Activated CD4-positive, alpha-beta T cell treated with anti-CD3 and anti-CD28 coated beads for 4 hours (primary cell): ENCODE measurements around the gene SLC35F6.
"Not testable (repeated sequence)": the region's sequence is repeated elsewhere in the genome, so short reads cannot be mapped to it uniquely, and the experiment has no call there.

Experiments
- DNase-seq, 2 donors: peaks; one replicate each; pipeline ENCODE4 v3.0.0-alpha.2; 2020

The SLC35F6 gene

GRCh38 chr2:26731714-26732113 lies 32.4 kb upstream of the SLC35F6 start:
- no peak for DNase-seq

- DNase-seq, result no peak
Observed at GRCh38 chr2:26732446-26732845, 31.6 kb upstream of the SLC35F6 start.

GRCh38 chr2:26733413-26733812 lies 30.7 kb upstream of the SLC35F6 start:
- DNase-seq, result no peak

GRCh38 chr2:26735097-26735496 lies 29.0 kb upstream of the SLC35F6 start:
- no peak for DNase-seq

- no peak for DNase-seq
Observed at GRCh38 chr2:26735883-26736588, 28.0 kb upstream of the SLC35F6 start.

GRCh38 chr2:26737221-26737620 lies 26.9 kb upstream of the SLC35F6 start:
- DNase-seq, result no peak

GRCh38 chr2:26738481-26738880 lies 25.6 kb upstream of the SLC35F6 start:
- DNase-seq, result no peak

- no peak for DNase-seq
Observed at GRCh38 chr2:26739514-26739913, 24.6 kb upstream of the SLC35F6 start.

GRCh38 chr2:26740346-26740745 lies 23.7 kb upstream of the SLC35F6 start:
- no peak for DNase-seq

GRCh38 chr2:26740890-26741302 lies 23.2 kb upstream of the SLC35F6 start:
- DNase-seq, result no peak

- DNase-seq, result no peak
Observed at GRCh38 chr2:26742048-26742770, 21.9 kb upstream of the SLC35F6 start.

GRCh38 chr2:26743852-26744251 lies 20.2 kb upstream of the SLC35F6 start:
- no peak for DNase-seq

GRCh38 chr2:26744953-26745352 lies 19.1 kb upstream of the SLC35F6 start:
- DNase-seq, result no peak

- DNase-seq, result peak; percentile 71 to 81
Observed at GRCh38 chr2:26745609-26746327, 18.3 kb upstream of the SLC35F6 start.

- no peak for DNase-seq
Observed at GRCh38 chr2:26746934-26747333, 17.1 kb upstream of the SLC35F6 start.

GRCh38 chr2:26749787-26750420 lies 14.2 kb upstream of the SLC35F6 start:
- DNase-seq, result not testable (repeated sequence)

GRCh38 chr2:26750467-26750866 lies 13.6 kb upstream of the SLC35F6 start:
- DNase-seq, result not testable (repeated sequence)

- DNase-seq, result no peak
Observed at GRCh38 chr2:26752656-26753055, 11.4 kb upstream of the SLC35F6 start.

- no peak for DNase-seq
Observed at GRCh38 chr2:26754539-26754938, 9.5 kb upstream of the SLC35F6 start.

- DNase-seq, result no peak
Observed at GRCh38 chr2:26754972-26755670, 9.0 kb upstream of the SLC35F6 start.

- no peak for DNase-seq
Observed at GRCh38 chr2:26756337-26756736, 7.7 kb upstream of the SLC35F6 start.
